ENCODE data around the gene SLX4IP.
"Not testable (repeated sequence)": the region's sequence is repeated elsewhere in the genome, so short reads cannot be mapped to it uniquely, and the experiment has no call there.

SLX4IP gene

GRCh38 chr20:10611357-10611756 is 176.3 kb downstream of the SLX4IP start:
- DNase-seq: no peak

GRCh38 chr20:10613426-10613825 is 178.3 kb downstream of the SLX4IP start:
- DNase-seq: not testable (repeated sequence)

GRCh38 chr20:10613911-10614310 is 178.8 kb downstream of the SLX4IP start:
- DNase-seq: no peak

GRCh38 chr20:10616212-10616611 is 181.1 kb downstream of the SLX4IP start:
- no peak for DNase-seq

GRCh38 chr20:10617549-10618133 is 182.5 kb downstream of the SLX4IP start:
- not testable (repeated sequence) for DNase-seq

GRCh38 chr20:10618611-10619245 is 183.6 kb downstream of the SLX4IP start:
- no peak for DNase-seq

GRCh38 chr20:10619427-10619826 is 184.3 kb downstream of the SLX4IP start:
- DNase-seq: peak; percentile 38

- DNase-seq: no peak
These were observed 186.0 kb downstream of the SLX4IP start for GRCh38 chr20:10621149-10621548.

- no peak for DNase-seq
These were observed 187.7 kb downstream of the SLX4IP start for GRCh38 chr20:10622657-10623418.

GRCh38 chr20:10625641-10626040 is 190.5 kb downstream of the SLX4IP start:
- DNase-seq: no peak

- no peak for DNase-seq
These were observed 191.8 kb downstream of the SLX4IP start for GRCh38 chr20:10626896-10627295.

GRCh38 chr20:10629946-10630650 is 195.0 kb downstream of the SLX4IP start:
- DNase-seq: no peak

GRCh38 chr20:10631126-10631525 is 196.0 kb downstream of the SLX4IP start:
- no peak for DNase-seq

- no peak for DNase-seq
These were observed 197.8 kb downstream of the SLX4IP start for GRCh38 chr20:10632721-10633509.

GRCh38 chr20:10633718-10634117 is 198.6 kb downstream of the SLX4IP start:
- DNase-seq: no peak

GRCh38 chr20:10634211-10634610 is 199.1 kb downstream of the SLX4IP start:
- DNase-seq: no peak

GRCh38 chr20:10634683-10635411 is 199.7 kb downstream of the SLX4IP start:
- DNase-seq: no peak

- DNase-seq: no peak
These were observed 200.5 kb downstream of the SLX4IP start for GRCh38 chr20:10635476-10636208.

- DNase-seq: peak; percentile 23
These were observed 201.3 kb downstream of the SLX4IP start for GRCh38 chr20:10636326-10636818.

- no peak for DNase-seq
These were observed 202.0 kb downstream of the SLX4IP start for GRCh38 chr20:10637031-10637559.

- DNase-seq: no peak
These were observed 202.5 kb downstream of the SLX4IP start for GRCh38 chr20:10637563-10637962.

Measured in NCI-H446 treated with DMSO at 0.1 percent for 48 hours (cell line).